H1 (cell line): ENCODE results near the gene KRT9.

ENCODE experiments used
- ATF3 ChIP-seq: IDR thresholded peaks from 2 replicates; pipeline ENCODE4 v1.6.1; 2011; ENCODE audit warnings: low read depth, mild to moderate bottlenecking, low read length; ENCODE audit not compliant: insufficient read depth
- CTCF ChIP-seq, 3 experiments: IDR thresholded peaks; 1 replicate in 2 of 3; 2 replicates in 1 of 3; pipeline versions ENCODE4 v1.5.1 to v1.6.1; 2011; ENCODE audit warnings: low read length in 3 of 3, mild to moderate bottlenecking in 3 of 3, inconsistent platforms in 2 of 3, low read depth in 1 of 3, moderate library complexity in 1 of 3; ENCODE audit not compliant: insufficient read depth in 1 of 3; ENCODE audit errors: control extremely low read depth in 1 of 3
- EGR1 ChIP-seq: IDR thresholded peaks from 2 replicates; pipeline ENCODE4 v1.6.1; 2011; ENCODE audit warnings: low read depth, low read length, borderline replicate concordance
- EZH2 ChIP-seq: fragments of 200-600 bp; sonication (generic); IDR thresholded peaks from 2 replicates; pipeline ENCODE4 v1.7.1; 2012; ENCODE audit warnings: low read depth, mild to moderate bottlenecking, moderate library complexity, low read length, inconsistent platforms; ENCODE audit not compliant: severe bottlenecking
- KDM4A ChIP-seq: IDR thresholded peaks from one replicate; pipeline ENCODE4 v1.7.1; 2012; ENCODE audit warnings: low read depth, mild to moderate bottlenecking, moderate library complexity, low read length, inconsistent platforms; ENCODE audit not compliant: severe bottlenecking
- MAFK ChIP-seq: IDR thresholded peaks from 2 replicates; pipeline ENCODE4 v1.6.1; 2012; ENCODE audit warnings: low read depth, mild to moderate bottlenecking, improper control_type of control experiment, low read length
- NRF1 ChIP-seq: IDR thresholded peaks from 2 replicates; pipeline ENCODE4 v1.6.1; 2011; ENCODE audit warnings: mild to moderate bottlenecking, low read depth, low read length, improper control_type of control experiment
- POLR2A ChIP-seq, 2 experiments: IDR thresholded peaks; 1 replicate in 1 of 2; 2 replicates in 1 of 2; pipeline ENCODE4 v1.6.1; 2011; ENCODE audit warnings: low read depth in 2 of 2, low read length in 2 of 2, mild to moderate bottlenecking in 2 of 2; ENCODE audit errors: control extremely low read depth in 1 of 2
- POU5F1 ChIP-seq: IDR thresholded peaks from 2 replicates; pipeline ENCODE4 v1.6.1; 2011; ENCODE audit warnings: low read depth, mild to moderate bottlenecking, low read length, moderate library complexity
- RXRA ChIP-seq: IDR thresholded peaks from 2 replicates; pipeline ENCODE4 v1.6.1; 2011; ENCODE audit warnings: low read depth, mild to moderate bottlenecking, low read length, moderate library complexity; ENCODE audit not compliant: insufficient read depth
- SP1 ChIP-seq: IDR thresholded peaks from 2 replicates; pipeline ENCODE4 v1.6.1; 2011; ENCODE audit warnings: low read depth, low read length
- SRF ChIP-seq: IDR thresholded peaks from 2 replicates; pipeline ENCODE4 v1.6.1; 2011; ENCODE audit warnings: mild to moderate bottlenecking, low read depth, low read length, moderate library complexity

- TF ChIP-seq EZH2 (no peak), CTCF (IDR thresholded peaks at IDR 0.05; ENCODE audit: control extremely low read depth in 1 of 3, insufficient read depth in 1 of 3, low read depth in 1 of 3, low read length in 3 of 3) (no peak), KDM4A (no peak), MAFK (no peak), POU5F1 (no peak), SRF (no peak), RXRA (no peak), EGR1 (no peak), POLR2A (IDR thresholded peaks at IDR 0.05; ENCODE audit: control extremely low read depth in 1 of 2, low read depth in 2 of 2, low read length in 2 of 2) (no peak), SP1 (no peak), ATF3 (no peak), NRF1 (no peak)
Measured at GRCh38 chr17:41516147-41516829, 55.6 kb downstream of the KRT9 start.
